K562 (cell line): ENCODE data around the gene NACA. TPM values are rescaled to one million over a fixed set of nuclear protein-coding genes. Genes with fewer than 3 reads are reported as not detected.

Experiments used
- ATAC-seq: fragments of 200-7000 bp; cut with Tn5 transposase; 3 replicates; pipeline ENCODE4 v1.9.1; 2020; ENCODE audit warnings: moderate library complexity
- BruUV-seq: library from RNA; stranded (reverse); fragments of 400-500 nt; replicated peaks from 2 replicates; lab custom pipeline; 2021; lab: Mats Ljungman, UMichigan
- CTCF ChIA-PET: fragments of 300-600 bp; formaldehyde crosslinking; extraction: SDS; loops from one replicate; lab custom pipeline; 2021; ENCODE audit warnings: low intra/inter-chr PET ratio; lab: Yijun Ruan, JAX
- POLR2A ChIA-PET: fragments of 300-600, 350-650 bp; sonication (Branson Sonifier 250); formaldehyde crosslinking; extraction: SDS; loops from one replicate; lab custom pipeline; 2021; ENCODE audit warnings: antibody characterized with exemption, inconsistent platforms; lab: Yijun Ruan, JAX
- DNase-seq, 4 experiments: peaks; one replicate each; pipeline versions ENCODE4 v3.0.0 to v3.0.0-alpha.2; 2011 to 2018; ENCODE audit warnings: low spot score in 3 of 4, mixed read lengths in 3 of 4; ENCODE audit errors: extremely low read depth in 1 of 4
- FAIRE-seq: peaks from 2 replicates; lab custom pipeline; 2011; peaks lifted over from hg19 to GRCh38; lab: Jason Lieb, UNC
- H2AFZ ChIP-seq: 2 replicates; pipeline ENCODE4 v1.6.0; 2011; ENCODE audit warnings: low read depth, low read length, control low read depth, inconsistent platforms
- H3K27ac ChIP-seq: fragments of 200-600 bp; 3 replicates; pipeline ENCODE4 v1.8.0; 2011; ENCODE audit warnings: low read depth, mild to moderate bottlenecking, control low read depth, inconsistent platforms, low read length, moderate library complexity, mixed read lengths; ENCODE audit errors: extremely low read depth
- H3K27me3 ChIP-seq, 2 experiments: fragments of 300-600 bp in 1 of 2; 2 replicates in 1 of 2; 3 replicates in 1 of 2; pipeline versions ENCODE4 v1.6.0 to v1.8.0; 2011; ENCODE audit warnings: inconsistent platforms in 2 of 2, low read length in 2 of 2, mild to moderate bottlenecking in 1 of 2, mixed read lengths in 1 of 2, moderate library complexity in 1 of 2; ENCODE audit not compliant: control insufficient read depth in 2 of 2, insufficient read depth in 2 of 2
- H3K36me3 ChIP-seq: fragments of 300-600 bp; 3 replicates; pipeline ENCODE4 v1.8.0; 2011; ENCODE audit warnings: mild to moderate bottlenecking, low read length, inconsistent platforms; ENCODE audit not compliant: control insufficient read depth, insufficient read depth
- H3K4me1 ChIP-seq, 2 experiments: fragments of 200-600 bp in 1 of 2; replicated peaks in 1 of 2; 2 replicates in 1 of 2; 3 replicates in 1 of 2; pipeline versions ENCODE4 v1.5.1 to v1.8.0; 2011; ENCODE audit warnings: inconsistent platforms in 2 of 2, low read length in 2 of 2, mild to moderate bottlenecking in 1 of 2, mixed read lengths in 1 of 2, moderate library complexity in 1 of 2; ENCODE audit not compliant: control insufficient read depth in 2 of 2, insufficient read depth in 2 of 2
- H3K4me2 ChIP-seq: 2 replicates; pipeline ENCODE4 v1.6.1; 2011; ENCODE audit warnings: low read length, control low read depth, inconsistent platforms, mixed read lengths; ENCODE audit not compliant: insufficient read depth
- H3K4me3 ChIP-seq: fragments of 200-600 bp; sonication (generic), shearing (Covaris generic); 2 replicates; pipeline ENCODE4 v1.5.1; 2016; ENCODE audit warnings: control low read depth, inconsistent platforms
- H3K79me2 ChIP-seq: fragments of 200-600 bp; 3 replicates; pipeline ENCODE4 v1.8.0; 2011; ENCODE audit warnings: low read length, inconsistent platforms; ENCODE audit not compliant: control insufficient read depth, insufficient read depth
- H3K9ac ChIP-seq, 2 experiments: 2 replicates each; pipeline versions ENCODE4 v1.6.0 to v1.6.1; 2011; ENCODE audit warnings: low read depth in 2 of 2, low read length in 2 of 2, control low read depth in 1 of 2, inconsistent platforms in 1 of 2, mild to moderate bottlenecking in 1 of 2, mixed read lengths in 1 of 2; ENCODE audit not compliant: insufficient read depth in 1 of 2
- H3K9me1 ChIP-seq: one replicate; pipeline ENCODE4 v1.6.0; 2011; ENCODE audit warnings: inconsistent platforms, mild to moderate bottlenecking, low read length, moderate library complexity; ENCODE audit not compliant: control insufficient read depth, insufficient read depth
- H3K9me3 ChIP-seq: replicated peaks from 2 replicates; pipeline ENCODE4 v1.5.1; 2011; ENCODE audit warnings: low read depth, low read length, inconsistent platforms; ENCODE audit not compliant: control insufficient read depth, insufficient read depth
- H4K20me1 ChIP-seq: replicated peaks from 2 replicates; pipeline ENCODE4 v1.6.1; 2011; ENCODE audit warnings: low read length, inconsistent platforms, mixed read lengths; ENCODE audit not compliant: control insufficient read depth, insufficient read depth
- CEBPB ChIP-seq: fragments of 450-650 bp; IDR thresholded peaks from 2 replicates; pipeline ENCODE4 v1.6.1; 2016; ENCODE audit warnings: missing genetic modification characterization, missing compliant biosample characterization
- CEBPG ChIP-seq, 3 experiments: fragments of 200-800 bp in 1 of 3; sonication (Bioruptor generic) in 1 of 3; sonication (generic) in 1 of 3; formaldehyde crosslinking in 1 of 3; IDR thresholded peaks in 2 of 3; conservative IDR thresholded peaks in 1 of 3; 2 replicates each; pipeline versions ENCODE4 v1.6.1 to v1.8.0; 2016 to 2022; ENCODE audit warnings: missing compliant biosample characterization in 2 of 3, missing genetic modification characterization in 2 of 3, mild to moderate bottlenecking in 1 of 3, missing genetic modification reagents in 1 of 3
- EWSR1 ChIP-seq: fragments of 450-650 bp; IDR thresholded peaks from 2 replicates; pipeline ENCODE4 v1.6.1; 2018; ENCODE audit warnings: borderline replicate concordance, mild to moderate bottlenecking, low read depth, moderate library complexity; ENCODE audit not compliant: partially characterized antibody
- FOXK1 ChIP-seq: sonication (generic); formaldehyde crosslinking; IDR thresholded peaks from 2 replicates; pipeline ENCODE4 v1.8.0; 2022; ENCODE audit warnings: missing genetic modification reagents, mild to moderate bottlenecking, borderline replicate concordance
- GABPB2 ChIP-seq: fragments of 250-450 bp; sonication (Bioruptor Pico); conservative IDR thresholded peaks from 2 replicates; pipeline ENCODE4 v1.5.1; 2021; ENCODE audit warnings: mild to moderate bottlenecking
- HDAC6 ChIP-seq: IDR thresholded peaks from 2 replicates; pipeline ENCODE4 v1.6.1; 2012; ENCODE audit warnings: low read depth, mild to moderate bottlenecking, control low read depth, inconsistent platforms, low read length, moderate library complexity
- KAT2B ChIP-seq: IDR thresholded peaks from one replicate; pipeline ENCODE4 v1.6.1; 2012; ENCODE audit warnings: low read depth, mild to moderate bottlenecking, control low read depth, inconsistent platforms, low read length, moderate library complexity
- MCM5 ChIP-seq: fragments of 450-650 bp; IDR thresholded peaks from 2 replicates; pipeline ENCODE4 v1.6.1; 2016; ENCODE audit warnings: low read depth
- STAT6 ChIP-seq: sonication (generic); formaldehyde crosslinking; IDR thresholded peaks from 2 replicates; pipeline ENCODE4 v1.8.1; 2023; ENCODE audit warnings: mild to moderate bottlenecking, missing genetic modification reagents
- TAL1 ChIP-seq: fragments of 450-650 bp; IDR thresholded peaks from 2 replicates; pipeline ENCODE4 v1.6.1; 2016; ENCODE audit warnings: mild to moderate bottlenecking
- XRCC5 ChIP-seq: fragments of 200-400 bp; formaldehyde crosslinking; IDR thresholded peaks from 2 replicates; pipeline ENCODE4 v1.6.1; 2017; ENCODE audit warnings: low read depth, mild to moderate bottlenecking, low read length
- ZNF444 ChIP-seq: fragments of 250-450 bp; sonication (Bioruptor Pico); IDR thresholded peaks from 2 replicates; pipeline ENCODE4 v1.4.0; 2020; ENCODE audit warnings: mild to moderate bottlenecking, moderate library complexity
- WGBS: fragments of 100-300 bp; shearing (Covaris generic); methylation state at CpG from one replicate; pipeline ENCODE4 v1.1.6; 2016; ENCODE audit warnings: low coverage, mixed read lengths; ENCODE audit not compliant: insufficient coverage; ENCODE audit errors: missing lambda C conversion rate; 5-methylcytosine and 5-hydroxymethylcytosine counted together
- in situ Hi-C: fragments of 300-500 bp; cut with MboI; formaldehyde crosslinking; loops from 4 replicates; pipeline ENCODE4 v1.15.0; 2018; ENCODE audit warnings: inconsistent platforms, mixed read lengths
- intact Hi-C: fragments of 100-400 bp; cut with micrococcal nuclease; formaldehyde crosslinking; loops from 2 replicates; pipeline ENCODE4 v1.14.2; 2022
- polyA plus RNA-seq, 8 experiments: library from polyadenylated mRNA; depleted of rRNA in 4 of 8; stranded (reverse) in 5 of 8; unstranded in 3 of 8; fragments of >200 nt; fragmentation: Nextera tagmentation in 2 of 8; fragmentation: Illumina TruSeq in 1 of 8; extraction: Ambion mirVana in 2 of 8; extraction: Trizol in 1 of 8; gene quantifications; 2 replicates each; pipeline versions ENCODE4 v1.2.1 to v1.2.3, GENCODE V29; 2011 to 2014; ENCODE audit warnings: inconsistent platforms in 1 of 8, missing spikeins in 1 of 8
- total RNA-seq, 7 experiments: library from RNA; depleted of rRNA in 6 of 7; stranded (reverse); fragments of >200 nt in 6 of 7; fragmentation: Illumina TruSeq in 2 of 7; extraction: Trizol in 2 of 7; gene quantifications; 2 replicates each; pipeline versions ENCODE4 v1.2.1 to v1.2.3, GENCODE V29; 2011 to 2021; ENCODE audit warnings: low replicate concordance in 1 of 7

The NACA gene
- total and polyA plus RNA-seq, 9 of the 15 experiments (the other 6 are each of a cell fraction or from before 2014, with no cell fraction given) = 1,030 to 2,416 (median 1,645) TPM

DNA sequence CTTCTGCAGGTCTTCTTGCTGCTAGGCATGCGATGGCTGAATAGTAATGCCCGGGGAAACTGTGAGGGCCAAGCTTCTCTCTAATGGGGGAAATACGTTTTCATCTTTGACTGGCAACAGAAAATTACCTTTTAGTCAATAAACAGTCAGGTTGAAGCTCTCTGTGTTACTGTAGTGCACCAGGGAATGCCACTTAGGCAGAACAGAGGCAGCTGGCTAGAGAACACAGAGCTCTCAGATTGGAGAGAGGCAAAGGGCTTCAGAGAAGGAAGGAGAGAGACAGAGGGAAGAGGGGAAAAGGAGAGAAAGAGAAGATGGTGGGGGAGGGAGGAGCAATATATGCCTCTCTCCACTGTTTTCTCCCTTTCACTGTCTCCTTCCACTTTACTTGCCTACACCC is 44.8 kb upstream of the NACA start (continued):
- TF ChIP-seq EWSR1 = no peak
- TF ChIP-seq KAT2B = no peak
- TF ChIP-seq MCM5 = no peak
- TF ChIP-seq STAT6 (CRISPR knock-in tag) = no peak
- no peak for TF ChIP-seq ZNF444 (CRISPR knock-in tag)
- TF ChIP-seq GABPB2 = no peak
- TF ChIP-seq XRCC5 = no peak
- TF ChIP-seq TAL1 = no peak
- TF ChIP-seq HDAC6 = no peak

DNA sequence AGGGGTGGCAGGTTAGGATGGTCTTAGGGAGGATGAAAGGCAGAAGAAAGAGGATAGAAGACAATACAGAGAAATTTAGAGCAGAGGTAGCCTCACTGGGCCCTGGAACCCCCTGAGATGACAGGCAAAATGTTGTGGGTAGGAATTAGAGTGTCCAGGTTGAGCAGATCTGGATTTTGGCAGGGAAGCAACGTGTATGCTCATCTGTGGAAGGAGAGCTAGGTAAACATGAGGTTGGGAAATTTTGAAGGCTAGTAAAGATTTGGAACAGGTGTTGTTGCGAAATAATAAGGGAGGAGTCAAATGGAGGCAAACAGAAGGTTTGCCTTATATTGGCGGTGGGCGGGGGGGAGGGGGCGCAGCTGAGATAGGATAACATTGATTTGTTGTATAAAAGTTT is 43.3 kb upstream of the NACA start:
- no TSS peak for BruUV-seq
- no peaks in the 10 kb centered on the region for H3K27me3 ChIP-seq
- H2AFZ ChIP-seq = no peak overlapping the region
- H3K9me3 ChIP-seq = no peaks in the 10 kb centered on the region
- no peak for FAIRE-seq
- ATAC-seq = no peak
- H3K27ac ChIP-seq = no peak overlapping the region
- TF ChIP-seq CEBPB (tag) (peak; percentile 89), FOXK1 (no peak), CEBPG (CRISPR knock-in tag; IDR thresholded peaks at IDR 0.05) (peak; percentile 52; the same call in 1 of the 2 replicates), CEBPG (tag; conservative IDR thresholded peaks at IDR 0.05 in 1 of 2, IDR thresholded peaks at IDR 0.05 in 1 of 2) (peak; percentile 65 to 78)
- H3K9me1 ChIP-seq = no peaks in the 10 kb centered on the region
- H3K4me3 ChIP-seq = no peak overlapping the region
- no peak for DNase-seq
- WGBS = 38% methylated on average over 4 of the region's 5 CpGs
- intact Hi-C loops = no loop called here
- H3K4me2 ChIP-seq = no peak overlapping the region
- ChIA-PET POLR2A (interaction anchor here (0.6 kb wide), 1 partner anchor 770 kb away, joined by 3 read pairs; no protein-coding TSS in a partner anchor), CTCF (no interaction called here)
- no peaks in the 10 kb centered on the region for H4K20me1 ChIP-seq
- no peak overlapping the region for H3K9ac ChIP-seq
- H3K4me1 ChIP-seq = no peaks in the 10 kb centered on the region; a peak in 1 of 5 replicates
- in situ Hi-C loops = no loop called here
- no peaks in the 10 kb centered on the region for H3K36me3 ChIP-seq
- H3K79me2 ChIP-seq = no peaks in the 10 kb centered on the region
